Nephron (organoid): ENCODE results near the gene DEAF1.
"Not testable (repeated sequence)": the region's sequence is repeated elsewhere in the genome, so short reads cannot be mapped to it uniquely, and the experiment has no call there.

Source experiments
- H3K27ac Mint-ChIP-seq, 3 experiments: 2 replicates each; pipeline ENCODE4 v1.8.0; 2020; ENCODE audit warnings: mixed read lengths in 3 of 3, mild to moderate bottlenecking in 2 of 3, moderate library complexity in 1 of 3
- H3K27me3 Mint-ChIP-seq: 2 replicates; pipeline ENCODE4 v1.8.0; 2021; ENCODE audit warnings: low read depth, mild to moderate bottlenecking, moderate library complexity, mixed read lengths
- H3K36me3 Mint-ChIP-seq: 2 replicates; pipeline ENCODE4 v1.8.0; 2020; ENCODE audit warnings: low read depth, mixed read lengths
- H3K4me1 Mint-ChIP-seq: 2 replicates; pipeline ENCODE4 v1.8.0; 2020; ENCODE audit warnings: mixed read lengths
- H3K4me3 Mint-ChIP-seq, 3 experiments: 2 replicates each; pipeline ENCODE4 v1.8.0; 2020; ENCODE audit warnings: mild to moderate bottlenecking in 3 of 3, mixed read lengths in 3 of 3, moderate library complexity in 2 of 3
- H3K9me3 Mint-ChIP-seq: 2 replicates; pipeline ENCODE4 v1.8.0; 2020; ENCODE audit warnings: mixed read lengths
- CTCF ChIP-seq, 3 experiments: fragments of 200-600 bp; sonication (generic); IDR thresholded peaks; one replicate each; pipeline ENCODE4 v1.5.0; 2021; ENCODE audit warnings: antibody characterized with exemption in 3 of 3; ENCODE audit not compliant: unreplicated experiment in 3 of 3

The DEAF1 gene

GRCh38 chr11:650482-650881, 44.5 kb downstream of the DEAF1 start:
- H3K27ac Mint-ChIP-seq = no peak overlapping the region
- H3K4me1 Mint-ChIP-seq = no peaks in the 10 kb centered on the region
- H3K9me3 Mint-ChIP-seq = no peaks in the 10 kb centered on the region
- H3K36me3 Mint-ChIP-seq = peaks cover 38% of the 10 kb centered on the region
- no peak for TF ChIP-seq CTCF (IDR thresholded peaks at IDR 0.05; ENCODE audit: unreplicated experiment in 3 of 3)
- H3K4me3 Mint-ChIP-seq = no peak overlapping the region
- H3K27me3 Mint-ChIP-seq = no peaks in the 10 kb centered on the region

- H3K4me3 Mint-ChIP-seq, H3K27me3 Mint-ChIP-seq, H3K4me1 Mint-ChIP-seq, H3K9me3 Mint-ChIP-seq: not testable (repeated sequence)
- Mint-ChIP-seq H3K27ac (peak overlapping the region in 1 of 3 experiments; percentile 73), H3K36me3 (peaks cover 28% of the 10 kb centered on the region)
These were observed 47.3 kb downstream of the DEAF1 start for GRCh38 chr11:647672-648158.

- H3K27me3 Mint-ChIP-seq = peaks cover 8% of the 10 kb centered on the region
- H3K36me3 Mint-ChIP-seq = peaks cover 17% of the 10 kb centered on the region
- H3K27ac Mint-ChIP-seq = no peak overlapping the region
- no peaks in the 10 kb centered on the region for H3K4me1 Mint-ChIP-seq
- TF ChIP-seq CTCF (IDR thresholded peaks at IDR 0.05; ENCODE audit: unreplicated experiment in 3 of 3) = no peak
- H3K9me3 Mint-ChIP-seq = no peaks in the 10 kb centered on the region
- H3K4me3 Mint-ChIP-seq = no peak overlapping the region
These were observed 48.8 kb downstream of the DEAF1 start for GRCh38 chr11:646214-646613.

- Mint-ChIP-seq H3K36me3 (peaks cover 16% of the 10 kb centered on the region), H3K9me3 (no peaks in the 10 kb centered on the region), H3K4me1 (no peaks in the 10 kb centered on the region), H3K27ac (no peak overlapping the region), H3K27me3 (peaks cover 9% of the 10 kb centered on the region), H3K4me3 (no peak overlapping the region)
- no peak for TF ChIP-seq CTCF (IDR thresholded peaks at IDR 0.05; ENCODE audit: unreplicated experiment in 3 of 3)
These were observed 49.5 kb downstream of the DEAF1 start for GRCh38 chr11:645536-645935.

GRCh38 chr11:643849-644738, 50.9 kb downstream of the DEAF1 start:
- no peak for TF ChIP-seq CTCF (IDR thresholded peaks at IDR 0.05; ENCODE audit: unreplicated experiment in 3 of 3)
- H3K27me3 Mint-ChIP-seq = peaks cover 16% of the 10 kb centered on the region
- H3K4me3 Mint-ChIP-seq = no peak overlapping the region
- no peaks in the 10 kb centered on the region for H3K9me3 Mint-ChIP-seq
- no peaks in the 10 kb centered on the region for H3K4me1 Mint-ChIP-seq
- peaks cover 16% of the 10 kb centered on the region for H3K36me3 Mint-ChIP-seq
- no peak overlapping the region for H3K27ac Mint-ChIP-seq

GRCh38 chr11:643366-643765, 51.7 kb downstream of the DEAF1 start:
- H3K36me3 Mint-ChIP-seq = peaks cover 10% of the 10 kb centered on the region
- peaks cover 7% of the 10 kb centered on the region for H3K4me1 Mint-ChIP-seq
- H3K27me3 Mint-ChIP-seq = peaks cover 23% of the 10 kb centered on the region
- no peak overlapping the region for H3K4me3 Mint-ChIP-seq
- no peak for TF ChIP-seq CTCF (IDR thresholded peaks at IDR 0.05; ENCODE audit: unreplicated experiment in 3 of 3)
- no peaks in the 10 kb centered on the region for H3K9me3 Mint-ChIP-seq
- no peak overlapping the region for H3K27ac Mint-ChIP-seq
